Testis (tissue), 2 donors: ENCODE measurements around the gene GNMT.

ENCODE experiments used
- POLR2A ChIP-seq: fragments of 450-650 bp; IDR thresholded peaks from one replicate; pipeline ENCODE4 v1.6.1; 2017; ENCODE audit warnings: antibody characterized with exemption, mild to moderate bottlenecking, moderate library complexity
- TF ChIP-seq, protein P1 (sequence below), 3 experiments: fragments of 450-650 bp in 2 of 3; fragments of 200-600 bp in 1 of 3; sonication (generic) in 1 of 3; IDR thresholded peaks; one replicate each; pipeline ENCODE4 v1.5.1; 2016 to 2019; ENCODE audit warnings: antibody characterized with exemption in 3 of 3, mild to moderate bottlenecking in 2 of 3, moderate library complexity in 1 of 3

DNA sequence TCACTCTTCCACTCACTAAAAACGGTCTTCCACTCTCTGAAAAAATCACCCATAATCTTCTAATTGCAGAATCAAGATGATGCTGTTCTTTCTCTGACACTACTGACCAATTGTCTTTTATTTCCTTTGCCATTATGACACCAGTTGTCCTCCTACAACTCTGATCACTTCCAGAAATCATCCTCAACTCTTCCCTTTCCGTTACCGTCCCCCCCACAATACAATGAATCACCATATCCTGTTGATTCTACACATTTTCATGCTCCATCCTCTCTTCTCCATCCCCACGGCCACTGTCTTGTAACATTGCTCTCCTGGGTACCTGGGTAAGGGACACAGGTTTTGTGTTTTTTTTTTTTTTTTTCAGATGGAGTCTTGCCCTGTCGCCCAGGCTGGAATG, 21.3 kb downstream of the GNMT start:
- TF ChIP-seq, protein P1, sequence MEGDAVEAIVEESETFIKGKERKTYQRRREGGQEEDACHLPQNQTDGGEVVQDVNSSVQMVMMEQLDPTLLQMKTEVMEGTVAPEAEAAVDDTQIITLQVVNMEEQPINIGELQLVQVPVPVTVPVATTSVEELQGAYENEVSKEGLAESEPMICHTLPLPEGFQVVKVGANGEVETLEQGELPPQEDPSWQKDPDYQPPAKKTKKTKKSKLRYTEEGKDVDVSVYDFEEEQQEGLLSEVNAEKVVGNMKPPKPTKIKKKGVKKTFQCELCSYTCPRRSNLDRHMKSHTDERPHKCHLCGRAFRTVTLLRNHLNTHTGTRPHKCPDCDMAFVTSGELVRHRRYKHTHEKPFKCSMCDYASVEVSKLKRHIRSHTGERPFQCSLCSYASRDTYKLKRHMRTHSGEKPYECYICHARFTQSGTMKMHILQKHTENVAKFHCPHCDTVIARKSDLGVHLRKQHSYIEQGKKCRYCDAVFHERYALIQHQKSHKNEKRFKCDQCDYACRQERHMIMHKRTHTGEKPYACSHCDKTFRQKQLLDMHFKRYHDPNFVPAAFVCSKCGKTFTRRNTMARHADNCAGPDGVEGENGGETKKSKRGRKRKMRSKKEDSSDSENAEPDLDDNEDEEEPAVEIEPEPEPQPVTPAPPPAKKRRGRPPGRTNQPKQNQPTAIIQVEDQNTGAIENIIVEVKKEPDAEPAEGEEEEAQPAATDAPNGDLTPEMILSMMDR (IDR thresholded peaks at IDR 0.05), result no peak
- TF ChIP-seq POLR2A, result no peak
